HCT116 (cell line): ENCODE results near the gene LCMT1. TPM values are rescaled to one million over a fixed set of nuclear protein-coding genes. Genes with fewer than 3 reads are reported as not detected.

Source experiments
- ATAC-seq: fragments of 200-7000 bp; cut with Tn5 transposase; 2 replicates; pipeline ENCODE4 v1.9.1; 2020; ENCODE audit warnings: mild to moderate bottlenecking, moderate library complexity
- BruUV-seq: library from RNA; stranded (reverse); fragments of 400-500 nt; replicated peaks from 2 replicates; lab custom pipeline; 2021; lab: Mats Ljungman, UMichigan
- CTCF ChIA-PET: fragments of 300-600 bp; sonication (Branson Sonifier 250); formaldehyde crosslinking; loops from one replicate; lab custom pipeline; 2021; ENCODE audit warnings: antibody characterized with exemption; lab: Charles Lee
- POLR2A ChIA-PET: fragments of 300-600, 350-600 bp; sonication (Branson Sonifier 250); formaldehyde crosslinking; loops from one replicate; lab custom pipeline; 2021; ENCODE audit warnings: antibody characterized with exemption; lab: Charles Lee
- RAD21 ChIA-PET, 2 experiments: fragments of 300-600 bp; sonication (Branson Sonifier 250); formaldehyde crosslinking; loops; one replicate each; lab custom pipeline; 2023; ENCODE audit warnings: low total read pairs in 2 of 2; ENCODE audit not compliant: uncharacterized antibody in 2 of 2, unreplicated experiment in 2 of 2, low non-redundant PET in 1 of 2; lab: Charles Lee
- DNase-seq: peaks from one replicate; pipeline ENCODE4 v3.0.0-alpha.2; 2010; ENCODE audit warnings: low read depth, low spot score
- H2AFZ ChIP-seq: fragments of 200-600 bp; shearing (Covaris generic), sonication (generic); 2 replicates; pipeline ENCODE4 v1.6.1; 2017; ENCODE audit warnings: low read depth, mixed run types, mixed read lengths, antibody characterized with exemption, low read length; ENCODE audit not compliant: poor library complexity, severe bottlenecking
- H3K27ac ChIP-seq: 2 replicates; pipeline ENCODE4 v1.5.1; 2012; ENCODE audit warnings: low read depth, low read length
- H3K27me3 ChIP-seq: fragments of 200-600 bp; sonication (generic); 2 replicates; pipeline ENCODE4 v1.6.1; 2016; ENCODE audit warnings: mixed run types, low read length, mixed read lengths; ENCODE audit not compliant: insufficient read depth
- H3K36me3 ChIP-seq, 2 experiments: fragments of 200-500 bp in 1 of 2; fragments of 200-600 bp in 1 of 2; sonication (Bioruptor generic) in 1 of 2; sonication (generic) in 1 of 2; 2 replicates each; pipeline versions ENCODE4 v1.5.1 to v1.6.1; 2014 to 2016; ENCODE audit warnings: low read length in 2 of 2, inconsistent platforms in 1 of 2, mixed read lengths in 1 of 2, mixed run types in 1 of 2; ENCODE audit not compliant: insufficient read depth in 2 of 2, control insufficient read depth in 1 of 2
- H3K4me1 ChIP-seq, 2 experiments: fragments of 200-600 bp in 1 of 2; sonication (generic) in 1 of 2; 2 replicates each; pipeline versions ENCODE4 v1.5.1 to v1.6.1; 2012 to 2017; ENCODE audit warnings: low read length in 2 of 2, inconsistent platforms in 1 of 2, mild to moderate bottlenecking in 1 of 2, mixed read lengths in 1 of 2, mixed run types in 1 of 2, moderate library complexity in 1 of 2; ENCODE audit not compliant: insufficient read depth in 2 of 2, control insufficient read depth in 1 of 2
- H3K4me2 ChIP-seq: fragments of 200-600 bp; sonication (generic); 2 replicates; pipeline ENCODE4 v1.6.1; 2017; ENCODE audit warnings: mixed run types, low read length, mixed read lengths
- H3K4me3 ChIP-seq, 2 experiments: fragments of 200-600 bp in 1 of 2; sonication (generic) in 1 of 2; replicated peaks in 1 of 2; 2 replicates each; pipeline ENCODE4 v1.5.1; 2011 to 2016; ENCODE audit warnings: low read length in 2 of 2, control low read depth in 1 of 2, low read depth in 1 of 2, mild to moderate bottlenecking in 1 of 2, mixed read lengths in 1 of 2, mixed run types in 1 of 2
- H3K79me2 ChIP-seq: fragments of 200-600 bp; sonication (generic); 2 replicates; pipeline ENCODE4 v1.6.1; 2017; ENCODE audit warnings: mild to moderate bottlenecking, mixed run types, low read length, moderate library complexity, mixed read lengths; ENCODE audit not compliant: insufficient read depth
- H3K9ac ChIP-seq: fragments of 200-600 bp; sonication (generic); 2 replicates; pipeline ENCODE4 v1.6.1; 2016; ENCODE audit warnings: low read length, mixed read lengths
- H3K9me2 ChIP-seq: fragments of 200-600 bp; sonication (generic), shearing (Covaris generic); 2 replicates; pipeline ENCODE4 v1.6.1; 2017; ENCODE audit warnings: mixed run types, mild to moderate bottlenecking, moderate library complexity; ENCODE audit not compliant: insufficient read depth
- H3K9me3 ChIP-seq, 2 experiments: fragments of 200-500 bp in 1 of 2; fragments of 200-600 bp in 1 of 2; sonication (Bioruptor generic) in 1 of 2; sonication (generic) in 1 of 2; 2 replicates each; pipeline ENCODE4 v1.6.1; 2014 to 2017; ENCODE audit warnings: low read length in 2 of 2, mixed read lengths in 2 of 2, inconsistent platforms in 1 of 2, low read depth in 1 of 2, mild to moderate bottlenecking in 1 of 2, mixed run types in 1 of 2, moderate library complexity in 1 of 2; ENCODE audit not compliant: control insufficient read depth in 1 of 2, insufficient read depth in 1 of 2
- H4K20me1 ChIP-seq: fragments of 200-600 bp; sonication (generic), shearing (Covaris generic); 2 replicates; pipeline ENCODE4 v1.6.1; 2017; ENCODE audit warnings: mixed run types, mild to moderate bottlenecking, moderate library complexity; ENCODE audit not compliant: insufficient read depth
- CBX3 ChIP-seq: IDR thresholded peaks from 2 replicates; pipeline ENCODE4 v1.6.1; 2012; ENCODE audit warnings: low read depth
- CEBPB ChIP-seq: IDR thresholded peaks from 2 replicates; pipeline ENCODE4 v1.6.1; 2012; ENCODE audit warnings: low read depth
- EGR1 ChIP-seq: IDR thresholded peaks from 2 replicates; pipeline ENCODE4 v1.6.1; 2012; ENCODE audit warnings: low read depth
- ELF1 ChIP-seq: IDR thresholded peaks from 2 replicates; pipeline ENCODE4 v1.6.1; 2012; ENCODE audit warnings: low read depth, borderline replicate concordance
- EZH2 ChIP-seq: fragments of 200-600 bp; sonication (generic); IDR thresholded peaks from 2 replicates; pipeline ENCODE4 v1.6.1; 2017; ENCODE audit warnings: antibody characterized with exemption, mixed run types
- RAD21 ChIP-seq: IDR thresholded peaks from 2 replicates; pipeline ENCODE4 v1.6.1; 2012; ENCODE audit warnings: low read depth, mild to moderate bottlenecking
- REST ChIP-seq: IDR thresholded peaks from 2 replicates; pipeline ENCODE4 v1.6.1; 2012; ENCODE audit warnings: low read depth
- SP1 ChIP-seq: IDR thresholded peaks from 2 replicates; pipeline ENCODE4 v1.6.1; 2012; ENCODE audit warnings: low read depth
- SRF ChIP-seq: IDR thresholded peaks from 2 replicates; pipeline ENCODE4 v1.6.1; 2012; ENCODE audit warnings: low read depth
- YY1 ChIP-seq: IDR thresholded peaks from 2 replicates; pipeline ENCODE4 v1.6.1; 2011; ENCODE audit warnings: low read length, low read depth, moderate library complexity, mild to moderate bottlenecking; ENCODE audit not compliant: insufficient replicate concordance; ENCODE audit errors: extremely low read depth
- intact Hi-C: fragments of 100-400 bp; cut with micrococcal nuclease; formaldehyde crosslinking; loops from 2 replicates; pipeline ENCODE4 v1.10.0; 2022
- total RNA-seq: library from RNA; stranded (reverse); gene quantifications from one replicate; pipeline ENCODE4 v1.2.1, GENCODE V29; 2021; ENCODE audit not compliant: unreplicated experiment

LCMT1 gene
- total RNA-seq, 1 experiment from 2014 or later = 52.4 TPM

GRCh38 chr16:25210758-25211157, 99.2 kb downstream of the LCMT1 start:
- intact Hi-C loops = no loop called here
- CTCF ChIA-PET = interaction anchor here (1.1 kb wide), 1 partner anchor 15 kb away, joined by 3 read pairs; no protein-coding TSS in a partner anchor
- Histone ChIP-seq H3K27me3 (no peaks in the 10 kb centered on the region), H3K36me3 (no peaks in the 10 kb centered on the region), H3K4me1 (peaks cover 0 to 4% of the 10 kb centered on the region in 2 experiments; a peak in 1 of 4 replicates), H4K20me1 (no peaks in the 10 kb centered on the region), H3K4me3 (no peak overlapping the region), H3K79me2 (no peaks in the 10 kb centered on the region), H3K4me2 (no peak overlapping the region), H3K27ac (no peak overlapping the region), H3K9me2 (no peaks in the 10 kb centered on the region), H3K9ac (no peak overlapping the region), H2AFZ (no peak overlapping the region), H3K9me3 (no peaks in the 10 kb centered on the region)
- no peak for DNase-seq
- no peak for ATAC-seq
- TF ChIP-seq CBX3 (no peak), EZH2 (no peak), SRF (no peak), REST (no peak), YY1 (no peak), RAD21 (no peak), CEBPB (no peak), ELF1 (no peak), EGR1 (no peak), SP1 (no peak)
- POLR2A ChIA-PET = no interaction called here
- no TSS peak for BruUV-seq
- RAD21 ChIA-PET = no interaction called here
